DND-41 (cell line): ENCODE results near the gene MBD4.

Source experiments
- CTCF ChIP-seq: IDR thresholded peaks from 2 replicates; pipeline ENCODE4 v1.5.1; 2012; ENCODE audit warnings: borderline replicate concordance, low read length, moderate library complexity, mild to moderate bottlenecking; ENCODE audit not compliant: poor library complexity, severe bottlenecking; ENCODE audit errors: extremely low read depth
- EZH2 ChIP-seq: IDR thresholded peaks from 3 replicates; pipeline ENCODE4 v1.6.1; 2012; ENCODE audit warnings: borderline replicate concordance, low read depth, mild to moderate bottlenecking, moderate library complexity, low read length, inconsistent platforms; ENCODE audit not compliant: severe bottlenecking

GRCh38 chr3:129473769-129474152 lies 34.0 kb upstream of the MBD4 start:
- TF ChIP-seq CTCF (no peak), EZH2 (no peak)
